Fibroblast of villous mesenchyme (primary cell): ENCODE measurements around the gene NR5A1. TPM values are rescaled to one million over a fixed set of nuclear protein-coding genes. Genes with fewer than 3 reads are reported as not detected.

Experiments used
- DNase-seq: peaks from one replicate; pipeline ENCODE4 v3.0.0-alpha.2; 2010; ENCODE audit warnings: low read depth
- H3K4me3 ChIP-seq: 2 replicates; pipeline ENCODE4 v1.5.1; 2011; ENCODE audit warnings: low read depth, mild to moderate bottlenecking, low read length
- total RNA-seq: library from RNA; depleted of rRNA; stranded (reverse); fragments of >200 nt; gene quantifications from 2 replicates; pipeline ENCODE4 v1.2.3, GENCODE V29; 2012
- TF ChIP-seq, protein P1 (sequence below): IDR thresholded peaks from 2 replicates; pipeline ENCODE4 v1.5.1; 2012; ENCODE audit warnings: low read depth, mild to moderate bottlenecking, low read length; ENCODE audit not compliant: insufficient read depth

The NR5A1 gene
- total RNA-seq, 1 donor, result not detected

DNA sequence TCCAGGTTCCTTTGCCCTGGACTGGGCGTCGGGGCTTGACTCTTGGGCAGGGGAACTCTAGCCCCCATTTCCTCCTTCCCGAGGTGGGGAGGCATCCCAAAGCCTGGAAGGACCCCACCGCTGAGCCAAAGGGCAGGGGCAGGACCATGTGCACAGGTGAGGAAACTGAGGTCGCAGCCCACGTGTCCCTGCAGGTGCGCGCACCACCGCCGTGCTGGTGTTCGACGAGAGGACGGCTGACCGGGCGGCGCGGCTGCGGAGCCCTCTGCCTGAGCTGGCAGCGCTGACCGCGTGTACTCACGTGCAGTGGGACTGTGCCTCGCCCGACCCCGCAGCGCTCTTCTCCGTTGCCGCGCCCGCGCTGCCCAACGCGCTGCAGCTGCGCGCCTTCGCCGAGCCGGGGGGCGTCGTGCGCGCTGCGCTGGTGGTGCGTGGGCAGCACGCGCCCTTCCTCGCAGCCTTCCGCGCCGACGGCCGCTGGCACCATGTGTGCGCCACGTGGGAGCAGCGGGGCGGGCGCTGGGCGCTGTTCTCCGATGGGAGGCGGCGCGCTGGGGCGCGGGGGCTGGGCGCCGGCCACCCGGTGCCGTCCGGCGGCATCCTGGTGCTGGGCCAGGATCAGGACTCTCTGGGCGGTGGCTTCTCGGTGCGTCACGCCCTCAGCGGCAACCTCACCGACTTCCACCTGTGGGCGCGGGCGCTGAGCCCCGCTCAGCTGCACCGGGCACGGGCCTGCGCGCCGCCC is 54.2 kb downstream of the NR5A1 start:
- no peak for DNase-seq
- TF ChIP-seq, protein P1, sequence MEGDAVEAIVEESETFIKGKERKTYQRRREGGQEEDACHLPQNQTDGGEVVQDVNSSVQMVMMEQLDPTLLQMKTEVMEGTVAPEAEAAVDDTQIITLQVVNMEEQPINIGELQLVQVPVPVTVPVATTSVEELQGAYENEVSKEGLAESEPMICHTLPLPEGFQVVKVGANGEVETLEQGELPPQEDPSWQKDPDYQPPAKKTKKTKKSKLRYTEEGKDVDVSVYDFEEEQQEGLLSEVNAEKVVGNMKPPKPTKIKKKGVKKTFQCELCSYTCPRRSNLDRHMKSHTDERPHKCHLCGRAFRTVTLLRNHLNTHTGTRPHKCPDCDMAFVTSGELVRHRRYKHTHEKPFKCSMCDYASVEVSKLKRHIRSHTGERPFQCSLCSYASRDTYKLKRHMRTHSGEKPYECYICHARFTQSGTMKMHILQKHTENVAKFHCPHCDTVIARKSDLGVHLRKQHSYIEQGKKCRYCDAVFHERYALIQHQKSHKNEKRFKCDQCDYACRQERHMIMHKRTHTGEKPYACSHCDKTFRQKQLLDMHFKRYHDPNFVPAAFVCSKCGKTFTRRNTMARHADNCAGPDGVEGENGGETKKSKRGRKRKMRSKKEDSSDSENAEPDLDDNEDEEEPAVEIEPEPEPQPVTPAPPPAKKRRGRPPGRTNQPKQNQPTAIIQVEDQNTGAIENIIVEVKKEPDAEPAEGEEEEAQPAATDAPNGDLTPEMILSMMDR, result no peak
- no peak overlapping the region for H3K4me3 ChIP-seq

- TF ChIP-seq, protein P1, result no peak
- H3K4me3 ChIP-seq, result no peak overlapping the region
- DNase-seq, result no peak
Observed at GRCh38 chr9:124452326-124452725, 54.9 kb downstream of the NR5A1 start.

- DNase-seq, result no peak
- no peak overlapping the region for H3K4me3 ChIP-seq
- TF ChIP-seq, protein P1, result no peak
Observed at GRCh38 chr9:124450931-124451661, 56.1 kb downstream of the NR5A1 start.

DNA sequence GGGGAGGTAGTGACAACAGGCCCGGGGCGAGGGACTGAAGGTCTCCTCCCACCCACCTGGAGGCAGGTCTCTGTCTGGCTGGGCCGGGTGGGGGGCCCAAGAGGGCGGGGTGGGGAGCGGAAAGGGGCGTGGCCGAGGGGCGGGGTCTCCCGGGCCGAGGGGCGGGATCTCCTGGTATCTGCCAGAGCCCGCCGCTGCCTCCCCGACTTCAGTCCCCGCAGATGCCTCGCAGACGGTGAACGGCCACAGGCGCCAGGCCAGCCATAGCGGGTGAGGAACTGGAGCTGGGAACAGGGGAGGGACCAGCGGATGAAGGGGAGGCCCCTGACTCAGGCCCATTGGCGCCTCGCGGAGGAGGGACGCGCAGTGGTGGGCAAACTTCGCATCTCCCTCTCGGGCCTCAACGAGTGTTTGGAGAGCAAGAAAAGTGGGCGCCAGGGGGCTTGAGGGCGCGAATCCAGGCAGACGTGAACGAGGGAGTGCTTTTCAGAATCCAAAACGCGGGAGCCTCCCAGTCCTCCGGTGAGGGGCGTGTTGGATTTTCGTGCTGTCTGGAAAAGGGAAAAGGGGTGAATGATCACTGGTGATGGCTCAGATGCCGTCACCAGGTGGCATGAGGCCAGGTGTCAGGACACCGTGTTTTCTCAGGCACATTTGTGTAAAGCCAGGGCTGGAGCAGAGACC is 56.8 kb downstream of the NR5A1 start, which contains the start of gene ADGRD2:
Gene ADGRD2, plus strand, starts transcription at position 211 of the 684 bp plus-strand sequence. CDS start 1,216 bp downstream, outside the sequence.
- TF ChIP-seq, protein P1, result no peak
- peak within 1 kb of the TSS; percentile 2 for H3K4me3 ChIP-seq
- DNase-seq, result peak; percentile 7

DNA sequence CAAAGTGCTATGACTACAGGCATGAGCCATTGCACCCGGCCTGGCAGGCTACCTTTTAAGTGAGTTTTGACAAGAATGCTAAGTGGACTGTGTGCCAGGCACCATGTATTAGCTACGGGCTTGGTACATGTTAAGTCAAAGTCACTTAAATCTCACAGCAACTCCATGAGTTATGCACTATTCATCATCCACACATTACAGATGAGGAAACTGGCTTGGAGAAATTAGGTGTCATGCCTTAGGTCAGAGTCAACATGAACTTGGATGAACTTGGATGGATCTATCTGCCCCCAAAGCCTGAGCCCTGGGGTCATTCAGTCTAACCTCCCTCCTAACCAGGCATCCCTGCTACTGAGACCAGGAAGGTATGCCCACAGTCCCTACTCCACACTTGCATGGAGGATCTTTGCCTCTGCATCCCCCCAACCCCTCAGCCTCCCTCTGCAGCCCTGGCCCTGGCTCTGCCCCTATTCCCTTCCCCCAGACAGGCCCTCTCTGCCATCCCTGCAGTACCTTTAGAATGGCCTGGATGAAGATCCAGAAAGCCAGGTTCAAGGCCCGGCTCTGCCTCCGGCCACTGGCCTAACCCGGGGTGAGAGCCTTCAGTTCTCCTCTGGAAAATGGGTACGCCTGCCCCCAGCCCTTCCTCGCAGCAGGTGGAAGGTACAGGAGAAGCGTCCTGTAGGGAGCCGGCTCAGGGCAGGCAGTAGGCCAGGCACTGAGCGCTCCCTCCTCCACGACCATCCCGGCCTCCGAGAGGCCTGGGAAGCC is 57.6 kb downstream of the NR5A1 start:
- no peak for DNase-seq
- TF ChIP-seq, protein P1, result no peak

GRCh38 chr9:124448019-124448418 is 59.2 kb downstream of the NR5A1 start:
- TF ChIP-seq, protein P1, result no peak
- no peak for DNase-seq

More for the DNA sequence above, 57.6 kb downstream of the NR5A1 start:
- no peak overlapping the region for H3K4me3 ChIP-seq

More at GRCh38 chr9:124448019-124448418, 59.2 kb downstream of the NR5A1 start:
- no peak overlapping the region for H3K4me3 ChIP-seq
